SK-N-SH (cell line): ENCODE results near the gene SLC35A1.

Experiments used
- CTCF ChIP-seq: fragments of 200-600 bp; sonication (generic); IDR thresholded peaks from 2 replicates; pipeline ENCODE4 v1.6.1; 2017; ENCODE audit warnings: antibody characterized with exemption, mild to moderate bottlenecking, moderate library complexity
- POLR2AphosphoS5 ChIP-seq: IDR thresholded peaks from 2 replicates; pipeline ENCODE4 v1.6.1; 2012; ENCODE audit warnings: low read depth, low read length

- TF ChIP-seq CTCF (no peak), POLR2AphosphoS5 (no peak)
Measured at GRCh38 chr6:87561017-87561416, 88.2 kb downstream of the SLC35A1 start.
